Spleen (tissue), 11 donors: ENCODE results near the gene BMP2. TPM values are rescaled to one million over a fixed set of nuclear protein-coding genes. Genes with fewer than 3 reads are reported as not detected.

Experiments
- DNase-seq: peaks from one replicate; pipeline ENCODE4 v3.0.0-alpha.2; 2020
- H3K27ac ChIP-seq, 8 donors: fragments of 200-600 bp; sonication (generic) in 7 of 8; 1 replicate in 4 of 8; 2 replicates in 4 of 8; pipeline versions ENCODE4 v1.5.0 to v1.8.0; 2016 to 2021; ENCODE audit warnings: inconsistent platforms in 4 of 8, mild to moderate bottlenecking in 4 of 8, moderate library complexity in 1 of 8
- H3K27me3 ChIP-seq, 7 donors: fragments of 200-600 bp; sonication (generic) in 6 of 7; replicated peaks in 1 of 7; 1 replicate in 4 of 7; 2 replicates in 3 of 7; pipeline versions ENCODE4 v1.5.0 to v1.8.0; 2016 to 2021; ENCODE audit warnings: inconsistent platforms in 3 of 7, mild to moderate bottlenecking in 1 of 7
- H3K36me3 ChIP-seq, 6 donors: fragments of 200-600 bp; sonication (generic) in 5 of 6; 1 replicate in 4 of 6; 2 replicates in 2 of 6; pipeline versions ENCODE4 v1.5.0 to v1.8.0; 2016 to 2021; ENCODE audit warnings: inconsistent platforms in 2 of 6
- H3K4me1 ChIP-seq, 6 donors: fragments of 200-600 bp; sonication (generic) in 5 of 6; 1 replicate in 3 of 6; 2 replicates in 3 of 6; pipeline versions ENCODE4 v1.5.0 to v1.8.0; 2016 to 2021; ENCODE audit warnings: inconsistent platforms in 3 of 6
- H3K4me3 ChIP-seq, 8 donors: fragments of 200-600 bp; sonication (generic) in 7 of 8; 1 replicate in 4 of 8; 2 replicates in 4 of 8; pipeline versions ENCODE4 v1.5.0 to v1.8.0; 2016 to 2021; ENCODE audit warnings: inconsistent platforms in 4 of 8, mild to moderate bottlenecking in 4 of 8, moderate library complexity in 2 of 8
- H3K9me3 ChIP-seq, 8 donors: fragments of 200-600 bp; sonication (generic) in 7 of 8; 1 replicate in 4 of 8; 2 replicates in 4 of 8; pipeline versions ENCODE4 v1.5.0 to v1.8.0; 2016 to 2021; ENCODE audit warnings: inconsistent platforms in 4 of 8
- CTCF ChIP-seq, 11 experiments: fragments of 200-600 bp in 7 of 11; fragments of 450-650 bp in 4 of 11; sonication (generic) in 4 of 11; IDR thresholded peaks in 8 of 11; conservative IDR thresholded peaks in 3 of 11; 1 replicate in 7 of 11; 2 replicates in 4 of 11; pipeline versions ENCODE4 v1.4.0 to v1.8.0; 2016 to 2021; ENCODE audit warnings: antibody characterized with exemption in 11 of 11, inconsistent platforms in 4 of 11, mild to moderate bottlenecking in 1 of 11
- POLR2A ChIP-seq, 3 donors: fragments of 450-650 bp; IDR thresholded peaks; one replicate each; pipeline ENCODE4 v1.5.1; 2017; ENCODE audit warnings: antibody characterized with exemption in 3 of 3, mild to moderate bottlenecking in 1 of 3
- POLR2AphosphoS5 ChIP-seq, 3 donors: sonication (generic); formaldehyde crosslinking; IDR thresholded peaks; one replicate each; pipeline ENCODE4 v1.5.1; 2017; ENCODE audit warnings: antibody characterized with exemption in 3 of 3
- WGBS, 5 donors: extraction: QIAGEN DNeasy Blood & Tissue Kit in 3 of 5; methylation state at CpG; one replicate each; pipeline versions ENCODE4 v1.1.5 to v1.1.7; 2013 to 2018; 5-methylcytosine and 5-hydroxymethylcytosine counted together
- intact Hi-C: fragments of 100-400 bp; cut with DNase I; formaldehyde crosslinking; loops from one replicate; pipeline ENCODE4 v1.15.0; 2023; ENCODE audit warnings: low total_unique reads
- polyA plus RNA-seq, 3 donors: library from polyadenylated mRNA; stranded (reverse); fragments of 200-250 nt; gene quantifications; one replicate each; pipeline ENCODE4 v1.2.1, GENCODE V29; 2013
- total RNA-seq, 7 donors: library from RNA; depleted of rRNA in 3 of 7; stranded (reverse); fragments of >200 nt in 3 of 7; fragmentation: NEBNext Ultra II Directional in 4 of 7; extraction: Animal tissue kit (Norgen Biotek cat#: 25700) in 4 of 7; gene quantifications; one replicate each; pipeline versions ENCODE4 v1.1.0 to v1.2.1, GENCODE V29; 2016 to 2021
- donor health status: healthy with polysubstance abuse.
- donor health status: DM: no; HTN: no; CAD: no; lungs with moderate emphysema.
- donor health status: DM: no; HTN: no; CAD: no.
- donor health status: Bipolar disorder and iron deficiency.
- donor health status: healthy.
- donor health status: DM: no; HTN: no; CAD: no.
- donor health status: DM: yes; HTN: yes; CAD: no.

BMP2 gene
- total and polyA plus RNA-seq, 10 donors = 1.7 to 30.1 (median 15.0) TPM

GRCh38 chr20:6829510-6830116 lies 62.1 kb downstream of the BMP2 start:
- Histone ChIP-seq H3K4me1 (peaks cover 0 to 8% (median 0%) of the 10 kb centered on the region in 6 donors), H3K4me3 (no peak overlapping the region), H3K9me3 (no peaks in the 10 kb centered on the region), H3K27me3 (no peaks in the 10 kb centered on the region), H3K27ac (no peak overlapping the region), H3K36me3 (no peaks in the 10 kb centered on the region)
- 69 to 82% (median 78%) methylated on average over 1 of the region's 1 CpG for WGBS, 5 donors
- no peak for TF ChIP-seq POLR2AphosphoS5 (IDR thresholded peaks at IDR 0.05)
- no peak for TF ChIP-seq CTCF (IDR thresholded peaks at IDR 0.05 in 8 of 11, conservative IDR thresholded peaks at IDR 0.05 in 3 of 11)
- TF ChIP-seq POLR2A (IDR thresholded peaks at IDR 0.05) = no peak
- DNase-seq = no peak
- intact Hi-C loops = loop anchor here (5.0 to 10.0 kb wide), 3 partner anchors 255 to 1028 kb away; no protein-coding TSS in a partner anchor
